NOMO-1 treated with DMSO at 0.1 percent for 48 hours (cell line): ENCODE measurements around the gene CDKN3.

Experiments used
- DNase-seq: peaks from one replicate; lab custom pipeline; 2025; ENCODE audit not compliant: unreplicated experiment; lab: John Stamatoyannopoulos, UW

The CDKN3 gene

GRCh38 chr14:54396493-54397335 lies at the start of gene CDKN3:
Gene CDKN3, plus strand, starts transcription at chr14:54397007. Its CDS starts 62 bp downstream, at chr14:54397069.
- DNase-seq, result peak; percentile 99

- DNase-seq, result no peak
Observed at GRCh38 chr14:54347044-54347443, 49.8 kb upstream of the CDKN3 start.

- peak; percentile 65 for DNase-seq
Observed at GRCh38 chr14:54348001-54348611, 48.7 kb upstream of the CDKN3 start.

GRCh38 chr14:54348923-54349620 lies 47.7 kb upstream of the CDKN3 start:
- DNase-seq, result no peak

- DNase-seq, result no peak
Observed at GRCh38 chr14:54349713-54350112, 47.1 kb upstream of the CDKN3 start.

- DNase-seq, result no peak
Observed at GRCh38 chr14:54350203-54350602, 46.6 kb upstream of the CDKN3 start.

GRCh38 chr14:54353266-54353665 lies 43.5 kb upstream of the CDKN3 start:
- no peak for DNase-seq

GRCh38 chr14:54353694-54354093 lies 43.1 kb upstream of the CDKN3 start:
- peak; percentile 39 for DNase-seq

- peak; percentile 79 for DNase-seq
Observed at GRCh38 chr14:54354096-54354495, 42.7 kb upstream of the CDKN3 start.

- DNase-seq, result peak; percentile 4
Observed at GRCh38 chr14:54354968-54355641, 41.7 kb upstream of the CDKN3 start.

GRCh38 chr14:54355698-54356097 lies 41.1 kb upstream of the CDKN3 start:
- no peak for DNase-seq

- DNase-seq, result no peak
Observed at GRCh38 chr14:54356172-54356571, 40.6 kb upstream of the CDKN3 start.

- DNase-seq, result no peak
Observed at GRCh38 chr14:54360667-54361066, 36.1 kb upstream of the CDKN3 start.

GRCh38 chr14:54362089-54362504 lies 34.7 kb upstream of the CDKN3 start:
- no peak for DNase-seq

- peak; percentile 50 for DNase-seq
Observed at GRCh38 chr14:54362759-54363437, 33.9 kb upstream of the CDKN3 start.

GRCh38 chr14:54364555-54365415 lies 32.0 kb upstream of the CDKN3 start:
- no peak for DNase-seq

- peak; percentile 25 for DNase-seq
Observed at GRCh38 chr14:54366736-54367735, 29.8 kb upstream of the CDKN3 start.

- no peak for DNase-seq
Observed at GRCh38 chr14:54368291-54368690, 28.5 kb upstream of the CDKN3 start.

- DNase-seq, result no peak
Observed at GRCh38 chr14:54369343-54369742, 27.5 kb upstream of the CDKN3 start.
